Measurements from ENCODE around the gene GRID1. TPM values are rescaled to one million over a fixed set of nuclear protein-coding genes. Genes with fewer than 3 reads are reported as not detected.

Gene GRID1
- total RNA-seq, 4 donors from 2014 or later = 0.88 to 7.3 (median 4.1) TPM

GRCh38 chr10:86090807-86091206 lies 275.8 kb downstream of the GRID1 start:
- Histone ChIP-seq H3K27ac (no peak overlapping the region), H3K36me3 (no peaks in the 10 kb centered on the region)
- intact Hi-C loops (cut with DNase I; ENCODE audit: low total_unique reads) = no loop called here

GRCh38 chr10:86087716-86088115 lies 278.9 kb downstream of the GRID1 start:
- no peak for TF ChIP-seq CTCF (IDR thresholded peaks at IDR 0.05)
- no peak for TF ChIP-seq POLR2A (IDR thresholded peaks at IDR 0.05)
- no peak for DNase-seq
- Histone ChIP-seq H3K36me3 (no peaks in the 10 kb centered on the region), H3K9me3 (no peaks in the 10 kb centered on the region), H3K4me3 (no peak overlapping the region), H3K27me3 (no peaks in the 10 kb centered on the region), H3K27ac (no peak overlapping the region), H3K4me1 (no peaks in the 10 kb centered on the region)
- intact Hi-C loops (cut with DNase I; ENCODE audit: low total_unique reads) = no loop called here

More at GRCh38 chr10:86090807-86091206, 275.8 kb downstream of the GRID1 start:
- no peak for DNase-seq
- no peaks in the 10 kb centered on the region for H3K4me1 ChIP-seq
- TF ChIP-seq POLR2A (IDR thresholded peaks at IDR 0.05) (no peak), CTCF (IDR thresholded peaks at IDR 0.05) (no peak)
- no peaks in the 10 kb centered on the region for H3K9me3 ChIP-seq
- no peaks in the 10 kb centered on the region for H3K27me3 ChIP-seq
- no peak overlapping the region for H3K4me3 ChIP-seq

GRCh38 chr10:86086418-86086817 lies 280.2 kb downstream of the GRID1 start:
- no peaks in the 10 kb centered on the region for H3K9me3 ChIP-seq

GRCh38 chr10:86085686-86086085 lies 280.9 kb downstream of the GRID1 start:
- Histone ChIP-seq H3K36me3 (no peaks in the 10 kb centered on the region), H3K4me1 (no peaks in the 10 kb centered on the region), H3K9me3 (no peaks in the 10 kb centered on the region), H3K27ac (no peak overlapping the region), H3K4me3 (no peak overlapping the region), H3K27me3 (no peaks in the 10 kb centered on the region)
- no peak for TF ChIP-seq POLR2A (IDR thresholded peaks at IDR 0.05)
- no peak for TF ChIP-seq CTCF (IDR thresholded peaks at IDR 0.05)
- DNase-seq = no peak
- intact Hi-C loops (cut with DNase I; ENCODE audit: low total_unique reads) = no loop called here

More at GRCh38 chr10:86086418-86086817, 280.2 kb downstream of the GRID1 start:
- Histone ChIP-seq H3K36me3 (no peaks in the 10 kb centered on the region), H3K4me3 (no peak overlapping the region), H3K27ac (no peak overlapping the region), H3K27me3 (no peaks in the 10 kb centered on the region), H3K4me1 (no peaks in the 10 kb centered on the region)
- no peak for TF ChIP-seq POLR2A (IDR thresholded peaks at IDR 0.05)
- no peak for TF ChIP-seq CTCF (IDR thresholded peaks at IDR 0.05)
- DNase-seq = no peak
- intact Hi-C loops (cut with DNase I; ENCODE audit: low total_unique reads) = no loop called here

- no peaks in the 10 kb centered on the region for H3K4me1 ChIP-seq
- no peaks in the 10 kb centered on the region for H3K27me3 ChIP-seq
- no peaks in the 10 kb centered on the region for H3K9me3 ChIP-seq
- TF ChIP-seq POLR2A (IDR thresholded peaks at IDR 0.05) = no peak
- no peak for TF ChIP-seq CTCF (IDR thresholded peaks at IDR 0.05)
- no peak overlapping the region for H3K4me3 ChIP-seq
- no peak for DNase-seq
- intact Hi-C loops (cut with DNase I; ENCODE audit: low total_unique reads) = no loop called here
- H3K27ac ChIP-seq = no peak overlapping the region
- H3K36me3 ChIP-seq = no peaks in the 10 kb centered on the region
These were observed 281.5 kb downstream of the GRID1 start for GRCh38 chr10:86085136-86085535.
